Keratinocyte (primary cell): ENCODE measurements around the gene FKBP5. TPM values are rescaled to one million over a fixed set of nuclear protein-coding genes. Genes with fewer than 3 reads are reported as not detected.
A peak's percentile ranks its signal among the peaks of the same experiment; 100 is the strongest.
"Not testable (repeated sequence)": the region's sequence is repeated elsewhere in the genome, so short reads cannot be mapped to it uniquely, and the experiment has no call there.

Experiments used
- DNase-seq: peaks from one replicate; pipeline ENCODE4 v3.0.0-alpha.2; 2011; ENCODE audit warnings: low read depth, missing footprints, low spot score
- FAIRE-seq: peaks from 2 replicates; lab custom pipeline; 2011; peaks lifted over from hg19 to GRCh38; lab: Jason Lieb, UNC
- H2AFZ ChIP-seq: 2 replicates; pipeline ENCODE4 v1.6.0; 2012; ENCODE audit warnings: low read length, control low read depth, inconsistent platforms; ENCODE audit not compliant: control insufficient read depth
- H3K27ac ChIP-seq: 2 replicates; pipeline ENCODE4 v1.5.1; 2011; ENCODE audit warnings: low read length; ENCODE audit not compliant: control insufficient read depth, insufficient read depth
- H3K27me3 ChIP-seq: 3 replicates; pipeline ENCODE4 v1.6.0; 2011; ENCODE audit warnings: low read length; ENCODE audit not compliant: control insufficient read depth, insufficient read depth; ENCODE audit errors: extremely low read depth
- H3K36me3 ChIP-seq, 2 experiments: 2 replicates in 1 of 2; 3 replicates in 1 of 2; pipeline ENCODE4 v1.5.1; 2011; ENCODE audit warnings: low read length in 2 of 2, mild to moderate bottlenecking in 1 of 2; ENCODE audit not compliant: control insufficient read depth in 2 of 2, insufficient read depth in 2 of 2; ENCODE audit errors: extremely low read depth in 1 of 2
- H3K4me1 ChIP-seq: 3 replicates; pipeline ENCODE4 v1.5.1; 2011; ENCODE audit warnings: low read length; ENCODE audit not compliant: control insufficient read depth, insufficient read depth; ENCODE audit errors: extremely low read depth
- H3K4me2 ChIP-seq: 3 replicates; pipeline ENCODE4 v1.6.0; 2011; ENCODE audit warnings: low read depth, low read length; ENCODE audit not compliant: control insufficient read depth, insufficient read depth; ENCODE audit errors: extremely low read depth
- H3K4me3 ChIP-seq, 3 experiments: fragments of 200-600 bp in 1 of 3; sonication (generic) in 1 of 3; 2 replicates in 2 of 3; 3 replicates in 1 of 3; pipeline ENCODE4 v1.5.1; 2011 to 2016; ENCODE audit warnings: low read length in 3 of 3, mild to moderate bottlenecking in 3 of 3, control low read depth in 2 of 3, inconsistent platforms in 1 of 3, low read depth in 1 of 3, mixed read lengths in 1 of 3, mixed run types in 1 of 3, moderate library complexity in 1 of 3; ENCODE audit not compliant: control insufficient read depth in 2 of 3, insufficient read depth in 2 of 3; ENCODE audit errors: extremely low read depth in 1 of 3
- H3K79me2 ChIP-seq: 2 replicates; pipeline ENCODE4 v1.6.0; 2012; ENCODE audit warnings: low read length; ENCODE audit not compliant: control insufficient read depth, insufficient read depth
- H3K9ac ChIP-seq: 3 replicates; pipeline ENCODE4 v1.6.0; 2011; ENCODE audit warnings: low read length; ENCODE audit not compliant: control insufficient read depth, insufficient read depth; ENCODE audit errors: extremely low read depth
- H3K9me1 ChIP-seq: 3 replicates; pipeline ENCODE4 v1.6.0; 2011; ENCODE audit warnings: low read length; ENCODE audit not compliant: control insufficient read depth, insufficient read depth; ENCODE audit errors: extremely low read depth
- H3K9me3 ChIP-seq: 2 replicates; pipeline ENCODE4 v1.5.1; 2012; ENCODE audit warnings: low read depth, low read length; ENCODE audit not compliant: control insufficient read depth
- H4K20me1 ChIP-seq: 3 replicates; pipeline ENCODE4 v1.6.0; 2011; ENCODE audit warnings: low read length; ENCODE audit not compliant: control insufficient read depth, insufficient read depth; ENCODE audit errors: extremely low read depth
- CTCF ChIP-seq, 3 experiments: IDR thresholded peaks in 1 of 3; conservative IDR thresholded peaks in 1 of 3; optimal IDR thresholded peaks in 1 of 3; 2 replicates in 2 of 3; 3 replicates in 1 of 3; pipeline versions ENCODE3 to v1.5.1; 2011; ENCODE audit warnings: low read length in 3 of 3, mild to moderate bottlenecking in 3 of 3, moderate library complexity in 2 of 3, control low read depth in 1 of 3, inconsistent platforms in 1 of 3; ENCODE audit not compliant: insufficient read depth in 2 of 3; ENCODE audit errors: extremely low read depth in 1 of 3
- EZH2 ChIP-seq: IDR thresholded peaks from one replicate; pipeline ENCODE4 v1.6.1; 2012; ENCODE audit warnings: inconsistent platforms, mild to moderate bottlenecking, low read length, moderate library complexity
- dilution Hi-C: fragments of 300-500 bp; cut with MboI; formaldehyde crosslinking; loops from one replicate; pipeline ENCODE4 v1.7.0; 2020; ENCODE audit warnings: low sequenced_read_pairs; ENCODE audit not compliant: extremely low pct_ligation_motif_present
- polyA plus RNA-seq, 5 experiments: library from polyadenylated mRNA; depleted of rRNA in 3 of 5; stranded (reverse) in 3 of 5; stranded (forward) in 1 of 5; unstranded in 1 of 5; fragments of >200 nt; gene quantifications; 1 replicate in 1 of 5; 2 replicates in 3 of 5; 3 replicates in 1 of 5; pipeline versions ENCODE4 v1.2.1 to v1.2.3, GENCODE V29; 2011 to 2012; ENCODE audit warnings: missing spikeins in 2 of 5, low read depth in 1 of 5, low replicate concordance in 1 of 5

Gene FKBP5
- polyA plus RNA-seq, 1 donor (not counting 4 experiments of a cell fraction or from before 2014, with no cell fraction given): 88.3 TPM

GRCh38 chr6:35600659-35601125, 88.0 kb downstream of the FKBP5 start:
- dilution Hi-C loops: no loop called here
- DNase-seq: no peak
- Histone ChIP-seq H3K9me1 (peaks cover 2% of the 10 kb centered on the region), H3K27me3 (no peaks in the 10 kb centered on the region), H3K4me2 (peak overlapping the region; percentile 99), H3K27ac (peak overlapping the region; percentile 99), H2AFZ (no peak overlapping the region), H3K36me3 (peaks cover 0 to 3% of the 10 kb centered on the region in 2 experiments), H3K79me2 (peaks cover 15% of the 10 kb centered on the region), H4K20me1 (no peaks in the 10 kb centered on the region), H3K9ac (peak overlapping the region; percentile 88), H3K9me3 (no peaks in the 10 kb centered on the region), H3K4me3 (peak overlapping the region in 2 of 3 experiments; percentile 66 to 67), H3K4me1 (peaks cover 68% of the 10 kb centered on the region)
- TF ChIP-seq CTCF (optimal IDR thresholded peaks at IDR 0.05 in 1 of 3, IDR thresholded peaks at IDR 0.05 in 1 of 3, conservative IDR thresholded peaks at IDR 0.05 in 1 of 3; ENCODE audit: extremely low read depth in 1 of 3, insufficient read depth in 2 of 3, low read length in 3 of 3) (no peak), EZH2 (no peak)
- FAIRE-seq: no peak

GRCh38 chr6:35599761-35600658, 88.7 kb downstream of the FKBP5 start:
- H3K79me2 ChIP-seq: peaks cover 15% of the 10 kb centered on the region
- no peak overlapping the region for H2AFZ ChIP-seq
- H4K20me1 ChIP-seq: no peaks in the 10 kb centered on the region
- peak overlapping the region; percentile 99 for H3K4me2 ChIP-seq
- dilution Hi-C loops: loop anchor here (5.0 kb wide), 1 partner anchor 102 kb away; no protein-coding TSS in a partner anchor
- peaks cover 0 to 3% of the 10 kb centered on the region in 2 experiments for H3K36me3 ChIP-seq
- FAIRE-seq: no peak
- peaks cover 2% of the 10 kb centered on the region for H3K9me1 ChIP-seq
- TF ChIP-seq EZH2: no peak
- no peak for TF ChIP-seq CTCF (optimal IDR thresholded peaks at IDR 0.05 in 1 of 3, IDR thresholded peaks at IDR 0.05 in 1 of 3, conservative IDR thresholded peaks at IDR 0.05 in 1 of 3; ENCODE audit: extremely low read depth in 1 of 3, insufficient read depth in 2 of 3, low read length in 3 of 3)
- H3K27ac ChIP-seq: peak overlapping the region; percentile 99
- H3K27me3 ChIP-seq: no peaks in the 10 kb centered on the region
- H3K4me1 ChIP-seq: peaks cover 61% of the 10 kb centered on the region
- H3K9me3 ChIP-seq: no peaks in the 10 kb centered on the region
- no peak for DNase-seq
- peak overlapping the region; percentile 88 for H3K9ac ChIP-seq
- no peak overlapping the region for H3K4me3 ChIP-seq

- not testable (repeated sequence) for DNase-seq, H3K27ac ChIP-seq, FAIRE-seq, H3K36me3 ChIP-seq, H3K9me3 ChIP-seq, H3K9me1 ChIP-seq, H3K9ac ChIP-seq, H3K4me2 ChIP-seq, H2AFZ ChIP-seq, H3K4me3 ChIP-seq, H4K20me1 ChIP-seq, H3K27me3 ChIP-seq
- dilution Hi-C loops: loop anchor here (5.0 kb wide), 1 partner anchor 104 kb away; no protein-coding TSS in a partner anchor
- peaks cover 17% of the 10 kb centered on the region for H3K79me2 ChIP-seq
- H3K4me1 ChIP-seq: peaks cover 59% of the 10 kb centered on the region
These were observed 90.1 kb downstream of the FKBP5 start for GRCh38 chr6:35598621-35599020.
